GM18519 (cell line): ENCODE results near the gene RBP3.

Source experiments
- ATAC-seq: cut with Tn5 transposase; IDR thresholded peaks from one replicate; pipeline ENCODE4 v1.9.1; 2021; ENCODE audit warnings: mild to moderate bottlenecking, moderate library complexity; ENCODE audit not compliant: unreplicated experiment, low FRiP score

RBP3 gene

DNA sequence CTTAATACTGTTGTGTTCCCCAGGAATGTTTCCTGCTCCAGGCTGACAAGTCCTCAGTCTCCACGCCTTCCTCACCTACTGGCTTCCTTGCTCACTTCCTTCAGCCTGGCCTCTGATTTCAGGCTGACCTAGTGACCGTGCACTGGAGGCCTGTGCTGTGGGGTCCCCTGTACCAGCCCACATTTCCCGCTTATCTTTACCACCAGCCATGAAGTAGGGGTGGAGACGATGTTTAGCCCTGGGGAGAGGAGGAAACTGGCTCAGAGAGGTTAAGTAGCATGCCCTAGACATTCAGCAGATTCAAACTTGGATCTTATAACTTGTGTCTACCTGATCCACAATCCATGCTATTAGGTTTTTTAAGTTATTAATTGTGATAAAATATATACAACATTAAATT lies 40.7 kb downstream of the RBP3 start:
- ATAC-seq: no peak

DNA sequence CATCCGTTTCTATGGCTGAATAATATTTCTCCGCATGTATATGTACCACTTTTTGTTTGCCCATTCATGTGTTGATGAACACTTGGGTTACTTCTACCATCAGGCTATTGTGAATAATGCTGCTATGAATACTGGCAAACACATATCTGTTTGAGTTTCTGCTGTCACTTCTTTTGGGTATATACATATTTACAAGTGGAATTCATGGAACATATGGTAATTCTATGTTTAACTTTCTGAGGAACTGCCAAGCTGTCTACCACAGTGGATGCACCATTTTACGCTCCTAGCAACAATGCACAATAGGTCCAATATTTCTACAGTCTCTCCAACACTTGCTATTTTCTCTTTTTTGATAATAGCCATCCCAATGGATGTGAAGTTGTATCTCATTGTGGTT lies 41.5 kb downstream of the RBP3 start:
- no peak for ATAC-seq

DNA sequence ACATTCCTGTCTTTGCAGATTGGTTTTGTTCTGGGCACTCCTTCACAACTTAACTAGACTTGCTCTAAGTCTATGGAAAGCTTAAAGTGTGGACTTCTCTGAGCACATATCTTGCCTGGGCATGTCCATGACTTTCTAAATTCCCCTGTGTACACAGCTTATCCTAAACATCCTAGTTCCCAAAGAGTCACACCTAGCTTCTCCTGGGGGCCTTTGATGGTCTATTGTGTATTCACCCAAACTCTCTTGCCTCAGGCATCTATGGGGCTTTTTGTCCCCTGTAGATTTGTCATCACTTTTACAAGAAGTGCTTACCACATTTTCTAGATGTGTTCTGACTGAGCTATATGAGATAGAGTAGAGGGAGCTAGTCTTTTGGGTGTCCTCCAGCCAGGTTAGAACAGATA lies 48.2 kb downstream of the RBP3 start:
- no peak for ATAC-seq

DNA sequence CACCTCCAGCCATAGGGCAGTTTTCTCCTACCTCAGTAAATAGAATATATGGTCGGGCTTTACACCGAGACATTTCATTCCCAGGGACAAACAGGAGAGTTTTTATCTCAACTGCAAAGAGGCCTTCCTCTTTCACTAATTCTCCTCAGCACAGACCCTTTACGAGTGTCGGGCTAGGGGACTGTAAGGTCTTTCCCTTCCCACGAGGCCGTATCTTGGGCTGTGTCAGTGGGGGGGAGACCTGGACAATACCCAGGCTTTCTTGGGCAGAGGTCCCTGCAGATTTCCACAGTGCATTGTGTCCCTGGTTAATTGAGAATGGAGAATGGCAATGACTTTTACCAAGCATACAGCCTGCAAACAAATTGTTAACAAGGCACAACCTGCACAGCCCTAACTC lies 49.1 kb downstream of the RBP3 start:
- ATAC-seq: no peak

DNA sequence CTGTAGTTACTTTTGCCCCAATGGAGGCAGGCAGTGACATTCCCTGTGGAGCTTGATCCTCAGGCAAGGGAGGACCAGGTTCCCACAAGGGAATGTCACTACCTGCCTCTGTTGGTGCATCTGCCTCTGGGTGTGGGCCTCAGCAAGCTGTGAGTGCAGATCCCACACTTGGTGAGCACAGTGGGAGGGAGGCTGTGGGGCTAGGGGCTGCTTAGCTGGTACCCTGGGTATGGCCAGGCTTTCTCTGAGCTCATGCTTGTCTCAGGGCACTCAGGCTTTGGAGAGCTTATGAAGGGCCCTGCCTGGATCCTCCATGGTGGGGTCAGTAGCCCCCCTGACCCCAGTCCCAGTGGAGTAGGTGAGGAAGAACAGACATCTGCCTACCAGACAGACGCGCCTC lies 52.1 kb downstream of the RBP3 start:
- no peak for ATAC-seq

DNA sequence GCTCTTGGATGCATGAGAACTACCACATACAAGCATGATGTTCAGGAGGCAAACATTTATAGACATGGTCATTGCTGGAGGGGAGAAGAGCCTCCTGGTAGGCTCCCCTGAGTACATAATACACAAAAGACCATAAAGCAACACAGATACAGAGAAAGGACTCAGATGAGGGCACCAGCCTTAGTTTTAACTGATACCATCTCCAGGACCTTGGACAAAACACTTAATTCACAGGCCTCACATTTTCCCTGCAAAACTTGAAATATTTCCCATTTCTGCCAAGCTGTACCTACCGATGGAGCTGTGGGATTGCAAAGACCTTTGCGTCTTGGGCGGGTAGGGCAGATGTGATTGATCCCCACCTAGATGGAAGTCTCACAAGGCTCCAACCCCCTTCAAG lies 52.6 kb downstream of the RBP3 start:
- ATAC-seq: no peak

DNA sequence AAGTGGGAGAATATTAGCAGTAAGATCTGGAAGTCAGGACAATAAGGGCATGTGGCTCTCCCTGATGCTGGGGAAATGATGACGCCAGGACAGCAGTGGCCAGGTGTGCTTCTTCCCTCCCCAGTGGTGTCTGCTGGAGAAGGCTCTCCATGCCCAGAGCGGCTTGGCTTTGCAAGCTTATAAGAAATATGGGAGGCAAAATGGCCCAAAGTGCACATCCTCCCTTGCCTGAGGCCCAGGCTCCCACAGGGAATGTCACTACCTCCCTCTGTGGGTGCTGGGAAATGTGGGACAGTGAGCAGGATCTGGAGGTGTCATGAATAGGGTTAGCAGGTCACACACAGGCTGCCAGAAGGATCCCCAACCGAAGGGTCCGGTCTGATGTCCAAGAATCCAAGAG lies 53.0 kb downstream of the RBP3 start:
- ATAC-seq: no peak

DNA sequence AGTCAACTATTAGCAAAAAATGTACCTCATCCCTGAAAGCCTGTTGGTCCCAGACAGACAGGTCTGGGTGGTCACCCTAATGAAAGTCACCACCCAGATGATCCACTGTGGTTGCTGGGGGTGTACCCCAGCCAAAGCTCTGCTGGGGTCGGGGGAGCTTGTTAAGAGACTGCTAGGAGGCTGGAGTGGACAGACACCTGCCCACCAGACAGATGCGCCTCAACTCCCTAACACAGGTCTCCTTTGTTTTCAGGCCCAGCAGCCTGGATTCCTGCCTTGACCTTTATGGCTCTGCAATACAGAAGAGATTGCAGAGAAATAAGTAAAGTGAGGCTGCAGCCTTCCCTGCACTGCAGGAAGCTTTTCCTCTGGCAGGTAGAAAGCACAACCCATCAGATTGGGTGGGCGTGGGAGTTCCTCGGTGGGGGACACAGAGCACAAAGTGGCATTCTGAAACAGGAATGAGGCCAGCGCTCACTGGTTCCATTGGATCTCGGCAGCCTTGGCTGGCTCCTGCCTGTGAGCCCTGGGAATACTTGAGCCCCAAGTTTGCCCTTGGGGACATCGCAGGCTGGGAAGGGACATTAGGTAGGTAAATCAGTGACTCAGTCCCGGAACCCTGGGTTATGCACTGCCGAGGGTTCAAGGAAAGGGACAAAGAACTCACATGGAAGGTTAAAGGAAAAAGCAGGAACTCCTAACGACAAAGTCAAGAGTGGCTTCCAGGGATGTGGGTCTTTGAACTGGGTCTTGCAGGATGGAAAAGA lies 53.9 kb downstream of the RBP3 start:
- ATAC-seq: no peak

DNA sequence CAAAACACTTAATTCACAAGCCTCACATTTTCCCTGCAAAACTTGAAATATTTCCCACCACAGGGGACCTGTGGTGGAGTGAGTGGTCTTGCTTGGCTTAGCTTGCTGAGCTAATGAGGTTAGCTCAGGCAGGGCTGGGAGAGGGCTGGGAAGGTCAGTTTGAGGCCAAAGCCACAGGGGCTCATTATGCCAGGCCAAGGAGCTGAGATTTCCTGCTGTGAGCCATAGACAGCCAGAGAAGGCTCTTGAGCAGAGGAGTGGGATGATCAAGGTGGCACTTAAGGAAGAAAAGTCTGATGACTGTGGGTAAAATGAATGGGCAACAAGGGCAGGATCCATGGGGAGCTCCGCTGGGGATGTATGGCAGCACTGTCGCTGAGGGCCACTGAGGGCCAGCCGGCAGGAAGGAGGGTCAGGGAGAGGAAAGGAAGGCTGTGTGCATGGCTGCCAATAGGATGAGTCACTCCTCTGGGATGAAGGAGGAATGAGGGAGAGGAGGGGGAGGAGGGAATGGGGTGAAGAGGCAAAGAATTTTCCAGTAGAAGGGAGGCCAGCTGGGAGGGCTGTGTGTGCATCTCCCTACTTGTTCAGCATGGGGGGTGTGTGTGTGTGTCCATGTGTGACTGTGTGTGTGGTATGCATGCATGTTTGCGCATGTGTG lies 54.6 kb downstream of the RBP3 start:
- no peak for ATAC-seq

DNA sequence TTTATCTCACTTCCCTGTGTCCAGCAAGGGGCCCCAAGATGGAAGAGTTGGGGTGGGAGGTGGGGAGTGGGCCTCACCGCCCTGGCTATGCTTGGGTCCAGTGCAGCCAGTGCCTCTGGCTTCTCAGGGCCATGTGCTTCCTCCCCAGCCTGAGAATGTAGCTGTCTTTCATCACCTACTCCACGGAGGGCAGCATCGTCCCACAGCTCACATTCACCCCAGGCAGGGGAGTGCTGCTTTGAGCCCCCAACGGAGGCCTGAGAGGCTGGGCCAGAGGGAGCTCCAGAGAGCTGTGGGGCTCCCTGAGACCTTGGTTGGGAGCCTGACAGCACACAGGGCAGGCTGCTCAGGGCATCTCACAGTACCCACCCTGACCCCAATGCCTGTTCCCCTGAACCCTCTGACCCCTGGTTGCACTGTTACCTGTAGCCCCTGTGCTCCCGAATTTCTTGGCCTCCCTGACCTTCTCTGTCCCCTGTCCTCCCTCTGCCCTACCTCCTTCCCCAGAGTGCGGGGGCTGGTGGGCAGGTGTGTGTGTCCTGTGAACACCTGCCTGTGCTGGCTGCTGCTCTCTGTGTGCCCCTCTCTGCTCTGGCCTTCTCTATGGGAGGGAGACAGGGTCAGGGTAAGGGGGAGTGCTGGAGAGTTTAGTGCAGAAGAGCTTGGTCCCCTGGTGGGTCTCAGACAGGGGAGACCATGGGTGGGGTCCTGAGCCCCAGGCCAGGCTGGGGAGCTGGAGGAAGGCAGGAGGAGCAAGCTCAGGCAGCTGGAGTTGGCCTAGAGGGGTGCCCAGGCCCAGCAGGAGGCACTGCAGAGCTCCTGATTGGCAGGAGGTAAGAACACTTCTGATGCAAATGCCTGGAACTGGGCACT lies 55.5 kb downstream of the RBP3 start:
- no peak for ATAC-seq

DNA sequence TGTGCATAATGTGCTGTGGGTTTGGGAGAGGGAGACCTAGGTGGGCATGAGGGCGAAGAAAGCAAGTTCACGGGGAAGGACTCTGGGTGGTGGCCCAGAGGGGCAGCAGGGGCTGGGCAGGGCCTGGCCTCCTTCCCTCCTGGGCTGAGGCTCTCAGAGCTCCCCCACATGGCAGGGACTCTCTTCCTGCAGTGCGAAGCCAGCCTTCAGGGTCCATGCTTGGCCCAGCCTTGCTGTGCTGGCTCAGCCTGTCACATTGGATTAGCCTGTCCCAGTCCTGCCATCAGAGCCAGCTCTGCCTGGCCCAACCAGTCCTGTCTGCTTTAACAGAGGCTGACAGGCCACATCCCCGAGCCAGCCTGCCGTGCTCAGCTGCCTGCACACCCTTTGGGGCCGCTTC lies 56.3 kb downstream of the RBP3 start:
- ATAC-seq: no peak

DNA sequence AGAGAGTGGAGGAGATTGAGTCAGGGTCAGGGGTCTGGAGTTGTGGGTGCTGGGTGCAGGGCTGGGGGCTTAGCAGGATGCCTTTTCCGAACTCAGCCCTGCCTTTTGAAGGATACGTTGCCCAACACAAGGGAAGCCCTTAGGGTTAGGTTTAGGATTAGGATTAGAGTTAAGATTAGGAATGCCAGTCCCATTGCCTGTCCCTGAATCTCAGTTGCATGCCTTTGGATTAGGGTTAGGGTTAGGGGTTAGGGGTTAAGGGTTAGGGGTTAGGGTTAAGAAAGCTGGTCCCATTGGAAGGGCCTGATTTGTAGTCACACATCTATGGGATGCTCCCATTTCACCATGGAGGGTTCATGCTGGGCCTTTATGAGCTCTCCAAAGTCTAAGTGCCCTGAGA lies 56.8 kb downstream of the RBP3 start:
- ATAC-seq: no peak

DNA sequence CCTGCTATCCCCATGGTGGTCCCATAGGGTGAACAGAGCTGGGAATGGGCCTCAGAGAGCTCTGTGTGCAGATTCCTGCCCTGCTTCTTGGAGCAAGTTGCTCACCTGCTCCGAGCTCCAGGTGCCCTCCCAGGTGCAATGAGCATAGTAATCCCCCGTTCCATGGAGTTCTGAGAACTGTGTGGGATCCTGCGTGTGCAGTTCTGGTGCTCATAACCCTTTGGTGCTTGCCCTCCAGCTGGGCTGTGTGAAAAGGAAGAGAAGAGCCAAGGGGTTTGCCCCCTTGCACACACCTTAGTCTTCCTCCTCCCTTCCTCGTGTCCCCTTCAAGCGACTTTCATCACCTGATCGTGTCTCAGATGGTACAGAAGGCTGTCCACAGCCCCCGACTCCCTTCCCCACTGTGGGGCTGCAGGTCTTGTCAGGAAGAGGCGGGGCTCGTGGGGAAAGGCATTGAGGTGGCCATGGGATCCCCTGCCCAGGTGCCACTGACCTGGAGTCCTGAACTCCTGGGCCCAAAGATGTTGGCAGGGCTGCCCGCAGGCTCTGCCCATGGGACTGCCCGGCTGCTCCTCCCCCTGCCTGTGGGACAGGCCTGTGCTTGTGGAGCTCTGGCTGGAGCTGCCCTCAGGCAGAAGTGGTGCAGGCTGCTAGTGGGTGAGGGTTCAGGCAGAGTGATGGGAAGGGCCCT lies 57.8 kb downstream of the RBP3 start:
- ATAC-seq: no peak

DNA sequence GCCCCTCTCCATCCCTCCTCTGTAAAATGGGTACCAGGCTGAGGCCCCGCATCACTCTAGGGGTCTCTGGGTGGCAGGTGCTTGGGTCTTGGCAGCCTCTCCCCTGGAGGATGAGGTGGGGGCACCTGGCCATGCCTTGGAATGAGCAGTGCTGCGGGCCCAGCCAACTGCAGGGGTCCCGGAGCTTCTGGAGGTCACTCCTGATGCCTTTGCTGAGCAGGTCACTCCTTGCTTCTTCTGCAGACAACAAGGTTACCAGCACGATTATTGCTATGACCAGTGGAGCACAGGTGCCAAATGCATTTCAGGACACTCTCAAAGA lies 58.3 kb downstream of the RBP3 start:
- no peak for ATAC-seq

DNA sequence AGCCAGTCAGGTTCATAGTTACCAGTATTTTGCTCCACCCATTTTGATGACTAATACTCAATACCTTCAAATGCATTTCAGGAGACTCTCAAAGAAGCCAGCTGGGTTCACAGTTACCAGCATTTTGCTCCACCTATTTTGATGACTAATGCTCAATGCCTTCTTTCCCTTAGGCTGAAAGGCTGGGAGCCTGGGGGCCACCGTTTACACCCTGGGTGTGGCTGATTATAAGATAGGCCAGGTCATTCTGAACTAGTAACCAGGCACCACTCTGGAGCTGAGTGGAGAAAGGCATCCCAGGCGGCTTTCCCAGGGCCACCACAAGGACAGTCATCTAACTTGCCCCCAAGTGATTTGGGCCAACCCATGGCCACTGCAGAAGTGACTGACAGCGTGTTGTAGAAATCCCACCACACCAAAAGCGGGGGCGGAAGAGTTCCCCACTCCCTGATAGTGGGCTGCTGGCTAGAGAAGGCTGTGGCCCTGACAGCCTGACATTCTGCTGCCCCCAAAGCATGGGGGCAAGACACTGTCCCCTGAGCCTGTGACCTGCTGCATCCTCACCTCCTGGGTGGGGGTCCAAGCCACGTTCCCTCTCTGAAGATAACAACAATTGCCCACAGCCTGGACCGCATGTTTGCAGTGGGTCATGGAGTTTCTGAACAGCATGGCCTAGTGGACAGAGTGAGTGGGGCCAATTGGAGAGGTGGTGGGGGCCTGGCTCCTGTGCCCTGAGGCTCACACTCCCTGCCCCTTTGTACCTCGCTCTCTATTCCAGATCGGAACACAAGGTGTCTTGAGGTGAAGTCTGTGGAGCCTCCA lies 58.9 kb downstream of the RBP3 start:
- no peak for ATAC-seq
